ENCODE results near the gene GAS7.

The GAS7 gene

GRCh38 chr17:10200645-10201044 is 2.2 kb upstream of the GAS7 start:
- DNase-seq (ENCODE audit: low spot score) = no peak

- no peak for DNase-seq (ENCODE audit: low spot score)
Observed at GRCh38 chr17:10200016-10200415, 1.6 kb upstream of the GAS7 start.

- no peak for DNase-seq (ENCODE audit: low spot score)
Observed at GRCh38 chr17:10197721-10198508, 491 bp downstream of the GAS7 start.

- no peak for DNase-seq (ENCODE audit: low spot score)
Observed at GRCh38 chr17:10197362-10197720, 1.1 kb downstream of the GAS7 start.

- DNase-seq (ENCODE audit: low spot score) = no peak
Observed at GRCh38 chr17:10196941-10197340, 1.5 kb downstream of the GAS7 start.

- no peak for DNase-seq (ENCODE audit: low spot score)
Observed at GRCh38 chr17:10196384-10196895, 2.0 kb downstream of the GAS7 start.

GRCh38 chr17:10195090-10195805 is 3.2 kb downstream of the GAS7 start:
- no peak for DNase-seq (ENCODE audit: low spot score)

GRCh38 chr17:10193632-10194031 is 4.8 kb downstream of the GAS7 start:
- no peak for DNase-seq (ENCODE audit: low spot score)

GRCh38 chr17:10192972-10193371 is 5.4 kb downstream of the GAS7 start:
- DNase-seq (ENCODE audit: low spot score) = no peak

GRCh38 chr17:10192461-10192860 is 5.9 kb downstream of the GAS7 start:
- no peak for DNase-seq (ENCODE audit: low spot score)

- DNase-seq (ENCODE audit: low spot score) = no peak
Observed at GRCh38 chr17:10187456-10187855, 10.9 kb downstream of the GAS7 start.

GRCh38 chr17:10186771-10187410 is 11.5 kb downstream of the GAS7 start:
- no peak for DNase-seq (ENCODE audit: low spot score)

- DNase-seq (ENCODE audit: low spot score) = no peak
Observed at GRCh38 chr17:10183931-10184930, 14.2 kb downstream of the GAS7 start.

- DNase-seq (ENCODE audit: low spot score) = no peak
Observed at GRCh38 chr17:10182785-10183184, 15.6 kb downstream of the GAS7 start.

- no peak for DNase-seq (ENCODE audit: low spot score)
Observed at GRCh38 chr17:10178506-10178991, 19.9 kb downstream of the GAS7 start.

GRCh38 chr17:10177913-10178505 is 20.4 kb downstream of the GAS7 start:
- no peak for DNase-seq (ENCODE audit: low spot score)

- no peak for DNase-seq (ENCODE audit: low spot score)
Observed at GRCh38 chr17:10177131-10177912, 21.1 kb downstream of the GAS7 start.

GRCh38 chr17:10173913-10174312 is 24.5 kb downstream of the GAS7 start:
- DNase-seq (ENCODE audit: low spot score) = no peak

GRCh38 chr17:10172778-10173177 is 25.6 kb downstream of the GAS7 start:
- no peak for DNase-seq (ENCODE audit: low spot score)

GRCh38 chr17:10172241-10172741 is 26.1 kb downstream of the GAS7 start:
- peak; percentile 64 for DNase-seq (ENCODE audit: low spot score)

Data from pons (tissue), 1 donor.